Stimulated activated CD4-positive, alpha-beta T cell treated with anti-CD3 and anti-CD28 coated beads, Interleukin-4, amount 100 ng/mL, for 48 hours (primary cell): Measurements from ENCODE around the gene CXorf58.
A peak's percentile ranks its signal among the peaks of the same experiment; 100 is the strongest.
"Not testable (repeated sequence)": the region's sequence is repeated elsewhere in the genome, so short reads cannot be mapped to it uniquely, and the experiment has no call there.

Experiments used
- DNase-seq, 2 donors: peaks; one replicate each; pipeline ENCODE4 v3.0.0-alpha.2; 2020; ENCODE audit warnings: low read depth in 2 of 2

The CXorf58 gene

GRCh38 chrX:23907498-23908218, at the start of gene CXorf58, which contains the start of gene APOO:
TSS of gene CXorf58 (plus strand) at chrX:23908006. CDS start at chrX:23910303, 2,297 bp downstream.
TSS of gene APOO (minus strand) at chrX:23907938. CDS start at chrX:23907702, 236 bp downstream.
- DNase-seq = peak; percentile 78 to 83

GRCh38 chrX:23859238-23859637, 48.6 kb upstream of the CXorf58 start:
- not testable (repeated sequence) for DNase-seq

GRCh38 chrX:23861215-23861896, 46.5 kb upstream of the CXorf58 start:
- DNase-seq = no peak

- DNase-seq = not testable (repeated sequence)
These were observed 45.9 kb upstream of the CXorf58 start for GRCh38 chrX:23861952-23862351.

GRCh38 chrX:23864742-23865326, 43.0 kb upstream of the CXorf58 start:
- no peak for DNase-seq

GRCh38 chrX:23870041-23870440, 37.8 kb upstream of the CXorf58 start:
- no peak for DNase-seq

- no peak for DNase-seq
These were observed 35.8 kb upstream of the CXorf58 start for GRCh38 chrX:23871905-23872546.

- no peak for DNase-seq
These were observed 28.3 kb upstream of the CXorf58 start for GRCh38 chrX:23879380-23880090.

GRCh38 chrX:23883737-23884354, 24.0 kb upstream of the CXorf58 start:
- DNase-seq = no peak

- no peak for DNase-seq
These were observed 23.3 kb upstream of the CXorf58 start for GRCh38 chrX:23884427-23885024.

GRCh38 chrX:23885803-23886202, 22.0 kb upstream of the CXorf58 start:
- DNase-seq = no peak

GRCh38 chrX:23887451-23887850, 20.4 kb upstream of the CXorf58 start:
- DNase-seq = no peak

- DNase-seq = no peak
These were observed 19.9 kb upstream of the CXorf58 start for GRCh38 chrX:23887918-23888317.

- no peak for DNase-seq
These were observed 18.8 kb upstream of the CXorf58 start for GRCh38 chrX:23888887-23889501.

GRCh38 chrX:23890933-23891332, 16.9 kb upstream of the CXorf58 start:
- no peak for DNase-seq

GRCh38 chrX:23894993-23895392, 12.8 kb upstream of the CXorf58 start:
- DNase-seq = not testable (repeated sequence)

- not testable (repeated sequence) for DNase-seq
These were observed 11.3 kb upstream of the CXorf58 start for GRCh38 chrX:23896539-23896938.

GRCh38 chrX:23896981-23897380, 10.8 kb upstream of the CXorf58 start:
- DNase-seq = no peak

GRCh38 chrX:23898412-23898959, 9.3 kb upstream of the CXorf58 start:
- no peak for DNase-seq

- DNase-seq = no peak
These were observed 7.5 kb upstream of the CXorf58 start for GRCh38 chrX:23900220-23900797.
